ENCODE data around the gene DCP1B.

DCP1B gene

DNA sequence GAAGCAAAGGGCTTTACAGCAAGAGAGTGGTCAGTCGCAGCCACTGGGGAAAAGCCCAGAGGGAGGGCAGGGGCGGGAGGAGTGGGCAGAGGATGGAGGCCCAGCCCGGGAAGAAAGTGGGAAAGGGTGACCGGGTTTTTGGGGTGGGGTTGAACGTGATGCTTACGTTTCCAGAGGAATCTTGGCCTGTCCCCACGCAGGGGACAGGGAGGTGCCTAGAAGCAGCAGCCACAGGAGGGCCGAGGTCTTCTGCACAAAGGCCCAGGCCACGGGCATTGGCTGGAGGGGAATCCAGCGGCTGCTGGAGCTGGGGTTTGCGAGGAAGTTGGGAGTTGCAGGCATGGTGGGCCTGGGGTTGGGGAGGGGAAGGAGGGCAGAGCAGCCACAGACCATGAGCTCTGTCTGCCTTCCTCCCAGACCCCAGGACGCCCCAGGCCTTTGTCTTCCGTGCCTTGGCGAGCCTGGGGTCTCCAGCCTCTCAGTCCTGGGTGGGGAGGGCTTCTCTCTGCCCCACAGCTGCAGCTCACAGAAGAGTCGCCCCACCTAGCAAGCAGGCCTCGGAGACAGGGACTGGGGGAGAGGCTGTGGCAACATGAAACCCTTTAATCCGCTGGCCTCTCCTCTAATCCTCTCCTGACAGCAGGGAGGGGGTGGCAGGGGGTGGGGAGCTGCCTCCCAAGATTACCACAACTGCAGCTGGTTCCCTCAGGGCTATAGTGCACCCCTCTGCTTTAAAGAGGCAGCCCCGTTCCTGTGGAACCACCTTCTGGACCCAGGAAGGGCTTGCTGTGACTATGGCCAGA, 86.0 kb downstream of the DCP1B start, which contains the start of gene CACNA2D4:
Gene CACNA2D4, minus strand, starts transcription at position 572 of the 803 bp plus-strand sequence. Its CDS starts 179 bp downstream, at position 393.
- DNase-seq = peak; percentile 37

DNA sequence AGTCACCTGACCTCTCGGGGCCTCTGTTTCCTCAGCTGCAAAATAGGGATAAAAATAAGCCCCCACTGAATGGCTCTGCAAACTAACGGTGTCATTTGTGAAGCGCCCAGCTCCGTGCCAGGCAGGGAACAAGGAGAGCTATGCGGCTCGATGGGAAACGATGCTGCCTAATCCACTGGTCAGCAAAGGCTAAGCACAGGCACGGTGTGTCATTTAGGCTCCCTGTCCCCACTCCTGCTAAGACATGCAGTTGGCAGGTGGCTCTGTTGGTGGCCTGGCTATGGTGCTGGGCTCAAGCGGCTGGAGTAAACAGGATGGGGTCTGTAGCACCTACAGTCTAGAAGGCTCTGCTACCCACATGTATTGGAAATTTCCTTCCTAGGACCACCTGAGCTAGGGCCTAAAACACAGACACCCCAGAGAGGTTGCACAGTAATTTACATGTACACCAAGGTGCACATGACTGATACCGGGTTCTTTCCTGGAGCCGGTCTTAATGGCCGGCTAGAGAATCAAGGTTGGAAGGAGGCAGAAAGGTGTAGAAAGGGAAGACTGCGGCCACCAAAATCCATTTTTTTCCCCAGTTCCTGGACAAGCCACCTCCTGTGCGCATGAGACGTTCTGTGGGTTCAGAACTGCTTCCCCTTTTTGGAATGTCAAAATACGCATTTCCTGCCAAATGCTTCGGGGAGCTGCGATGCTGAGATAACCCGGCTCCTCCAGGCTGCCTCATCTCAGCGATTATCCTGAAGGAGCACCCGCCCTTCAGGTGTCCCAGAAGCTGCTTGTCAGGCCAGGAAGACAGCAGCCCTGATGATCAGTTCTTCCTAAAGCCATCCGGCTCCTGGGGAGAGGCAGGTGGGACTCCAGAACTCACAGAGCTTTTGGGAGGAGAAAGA, 86.8 kb downstream of the DCP1B start:
- DNase-seq = peak; percentile 42

DNA sequence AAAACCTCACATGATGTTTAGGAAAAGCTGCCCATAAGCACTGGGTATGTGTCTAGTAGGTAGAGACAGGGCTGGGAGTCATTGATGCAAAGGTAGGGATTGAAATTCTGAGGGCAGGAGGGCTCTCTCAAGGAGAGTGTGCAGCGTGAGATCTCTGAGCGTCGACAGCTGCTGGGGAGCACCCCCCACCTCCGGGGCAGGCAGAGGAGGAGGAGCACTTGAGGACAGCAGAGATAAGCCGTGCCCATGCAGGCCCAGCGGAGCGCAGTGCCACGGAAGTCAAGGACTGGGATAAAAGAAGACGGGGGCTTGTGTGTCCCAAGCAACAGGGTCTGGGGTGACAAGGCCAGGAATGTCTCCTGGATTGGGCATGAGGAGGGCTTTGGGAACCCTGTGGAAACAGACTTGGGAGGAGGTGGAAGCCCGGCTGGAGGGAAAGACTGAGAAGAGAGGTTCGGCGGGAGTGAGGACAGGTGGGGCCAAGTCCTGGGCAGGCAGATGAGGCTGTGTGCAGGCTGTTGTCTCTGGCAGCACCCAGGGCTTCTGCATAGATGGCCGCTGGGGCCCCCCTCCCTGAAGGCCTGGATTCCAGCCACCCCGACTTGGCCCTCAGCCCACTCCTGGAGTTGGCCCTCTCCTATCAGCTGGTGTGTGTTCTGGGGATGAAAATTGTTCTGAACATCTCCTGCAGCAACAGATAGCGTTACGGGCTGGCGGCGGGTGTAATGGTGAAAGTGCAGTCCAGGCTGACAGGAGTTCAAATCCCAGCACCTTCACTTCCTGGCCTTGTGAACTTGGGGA, 87.7 kb downstream of the DCP1B start:
- DNase-seq = peak; percentile 36

DNA sequence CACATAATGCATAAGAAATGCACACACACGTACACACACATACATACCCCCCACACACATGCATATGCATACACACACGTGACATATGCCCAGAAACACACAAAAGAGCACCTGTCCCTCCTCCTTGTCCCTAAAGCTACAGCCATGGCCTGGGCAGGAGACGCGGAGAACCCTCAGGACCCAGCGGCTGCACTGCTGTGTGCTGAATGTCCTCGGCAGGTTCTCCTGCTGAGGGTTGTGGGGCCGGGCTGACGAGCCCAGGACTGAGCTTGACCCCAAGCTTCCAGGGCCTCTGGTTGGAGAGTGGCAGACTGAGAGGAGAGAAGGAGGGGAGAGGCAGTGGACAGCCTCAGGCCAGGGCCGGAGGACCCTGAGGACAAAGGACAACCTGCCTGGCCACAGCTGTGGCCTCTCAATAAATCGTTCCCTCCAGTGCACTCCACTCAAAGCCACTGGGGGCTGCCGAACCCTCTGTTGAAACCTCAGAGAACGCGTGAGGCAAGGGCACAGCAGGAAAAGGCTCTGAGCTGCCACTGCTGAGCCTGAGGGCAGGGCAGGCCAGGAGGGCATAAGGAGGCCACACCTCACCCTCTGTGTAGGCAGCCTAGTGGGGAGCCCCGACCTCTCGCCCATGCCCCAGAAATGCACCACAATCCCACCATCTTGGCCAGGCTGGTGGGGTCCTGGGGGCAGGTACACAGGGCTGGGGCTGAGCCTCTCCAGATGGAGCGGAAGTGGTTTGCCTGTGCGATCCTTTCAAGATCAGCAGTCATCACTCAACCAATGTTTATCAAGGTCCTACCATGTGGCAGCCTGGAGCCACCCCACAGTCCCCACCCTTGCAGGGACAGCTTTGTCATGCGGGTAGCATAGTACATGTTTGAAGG, 88.9 kb downstream of the DCP1B start:
- DNase-seq = peak; percentile 68

DNA sequence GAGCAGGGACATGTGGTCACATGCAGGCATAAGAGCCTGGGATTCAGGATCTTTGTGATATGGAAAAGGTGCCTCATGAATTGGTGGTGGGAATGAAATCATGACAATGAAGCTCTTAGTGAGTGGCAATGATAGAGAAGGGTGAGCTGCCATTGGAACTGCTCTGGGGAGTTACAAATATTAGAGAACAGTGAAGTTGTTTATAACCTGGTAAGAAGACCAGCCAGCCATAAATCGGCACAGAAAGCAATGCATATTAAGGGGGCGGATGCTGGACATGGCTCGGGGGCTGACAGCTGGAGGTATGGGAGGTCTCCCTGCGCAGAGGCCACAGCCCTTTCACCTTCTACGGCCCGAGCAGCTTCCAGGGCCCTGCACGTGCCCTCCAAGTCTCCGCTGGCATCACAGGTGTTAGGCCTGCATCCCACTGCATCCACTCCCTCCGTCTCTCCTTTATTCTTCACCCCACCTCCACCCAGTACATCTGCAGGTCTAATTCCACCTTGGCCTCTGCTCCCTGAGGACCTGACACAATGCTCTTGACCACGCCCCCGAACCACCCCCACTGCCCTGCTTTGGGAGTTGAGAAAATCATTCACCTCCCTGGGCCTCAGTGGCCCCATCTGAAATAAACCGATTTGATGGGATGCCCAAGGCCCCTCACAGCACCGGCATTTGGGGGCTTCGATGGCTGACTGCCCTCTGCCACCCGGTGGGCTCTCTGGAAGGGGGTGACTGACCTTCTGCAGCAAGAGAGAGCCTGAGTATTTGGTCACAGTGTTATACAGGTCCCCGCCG, 89.9 kb downstream of the DCP1B start:
- DNase-seq = peak; percentile 21

DNA sequence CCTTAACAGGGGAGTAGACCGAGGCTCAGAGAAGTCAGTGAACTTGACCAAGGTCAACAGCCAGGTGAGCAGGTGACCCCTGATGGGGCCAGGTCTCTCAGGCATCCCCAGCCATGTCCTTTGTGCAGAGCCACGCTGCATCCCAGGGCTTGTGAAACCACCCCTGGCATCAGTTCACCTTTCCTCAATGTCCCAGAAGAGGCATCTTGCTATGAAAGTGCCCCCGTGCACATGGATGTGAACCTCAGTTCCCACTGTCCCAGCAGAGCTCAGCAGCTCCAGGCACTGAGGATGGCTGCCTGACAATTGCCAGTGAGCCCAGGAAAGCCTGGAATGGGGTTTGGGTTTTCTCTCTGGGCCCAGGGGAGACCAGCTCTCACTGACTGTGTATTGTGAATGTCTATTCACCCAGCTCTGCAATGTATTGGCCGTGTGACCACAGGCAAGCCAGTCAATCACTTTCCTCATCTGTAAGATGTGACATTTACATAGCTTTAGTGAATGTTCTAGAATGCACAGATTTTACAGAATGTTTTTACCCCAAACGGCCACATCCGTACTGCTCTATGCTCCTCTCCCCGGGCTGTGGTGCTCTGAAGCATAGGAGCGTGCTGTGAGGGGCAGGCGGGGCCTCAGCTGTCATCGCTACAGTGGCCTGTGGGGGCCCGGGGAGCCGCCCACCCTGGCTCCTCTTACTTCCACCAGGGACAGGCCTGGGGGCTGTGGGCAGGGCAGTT, 90.7 kb downstream of the DCP1B start:
- DNase-seq = peak; percentile 47

DNA sequence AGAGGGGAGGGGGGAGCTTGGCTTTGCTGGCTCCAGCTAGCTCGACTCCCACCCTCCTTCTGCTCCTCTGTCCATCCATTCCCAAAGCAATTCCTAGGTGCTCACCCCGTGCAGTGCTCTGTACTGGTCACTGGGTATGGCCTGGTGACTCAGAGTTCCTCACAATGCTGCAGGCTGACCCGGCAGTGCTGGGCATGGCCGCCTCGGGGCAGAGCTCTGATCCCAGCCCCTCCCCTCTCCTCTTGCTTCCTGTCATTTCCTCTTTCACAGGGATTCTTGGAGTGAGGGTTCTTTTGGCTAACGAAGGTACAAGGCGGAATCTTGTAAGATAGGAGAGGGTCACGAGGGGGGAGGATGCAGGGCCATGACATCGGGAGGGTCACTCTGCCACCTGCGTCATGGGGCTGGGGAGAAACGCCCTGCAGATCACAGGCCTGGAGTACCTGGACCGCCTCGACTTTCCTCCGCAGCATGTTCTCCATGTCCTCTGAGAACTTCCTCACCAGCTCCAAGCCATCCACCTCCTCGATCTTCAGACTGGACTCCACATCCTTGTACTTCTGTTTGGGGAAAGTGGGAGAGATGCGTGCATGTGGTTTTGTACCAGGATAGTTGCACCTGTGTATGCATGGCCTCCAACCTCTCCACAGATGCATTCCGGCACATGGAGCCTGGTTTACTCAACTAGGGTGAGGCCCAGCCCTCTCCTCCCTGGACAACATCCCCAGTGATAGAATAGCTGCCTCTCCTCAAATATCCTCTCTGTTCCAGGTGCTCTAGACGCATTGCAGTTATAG, 91.5 kb downstream of the DCP1B start:
- DNase-seq = peak; percentile 37

DNA sequence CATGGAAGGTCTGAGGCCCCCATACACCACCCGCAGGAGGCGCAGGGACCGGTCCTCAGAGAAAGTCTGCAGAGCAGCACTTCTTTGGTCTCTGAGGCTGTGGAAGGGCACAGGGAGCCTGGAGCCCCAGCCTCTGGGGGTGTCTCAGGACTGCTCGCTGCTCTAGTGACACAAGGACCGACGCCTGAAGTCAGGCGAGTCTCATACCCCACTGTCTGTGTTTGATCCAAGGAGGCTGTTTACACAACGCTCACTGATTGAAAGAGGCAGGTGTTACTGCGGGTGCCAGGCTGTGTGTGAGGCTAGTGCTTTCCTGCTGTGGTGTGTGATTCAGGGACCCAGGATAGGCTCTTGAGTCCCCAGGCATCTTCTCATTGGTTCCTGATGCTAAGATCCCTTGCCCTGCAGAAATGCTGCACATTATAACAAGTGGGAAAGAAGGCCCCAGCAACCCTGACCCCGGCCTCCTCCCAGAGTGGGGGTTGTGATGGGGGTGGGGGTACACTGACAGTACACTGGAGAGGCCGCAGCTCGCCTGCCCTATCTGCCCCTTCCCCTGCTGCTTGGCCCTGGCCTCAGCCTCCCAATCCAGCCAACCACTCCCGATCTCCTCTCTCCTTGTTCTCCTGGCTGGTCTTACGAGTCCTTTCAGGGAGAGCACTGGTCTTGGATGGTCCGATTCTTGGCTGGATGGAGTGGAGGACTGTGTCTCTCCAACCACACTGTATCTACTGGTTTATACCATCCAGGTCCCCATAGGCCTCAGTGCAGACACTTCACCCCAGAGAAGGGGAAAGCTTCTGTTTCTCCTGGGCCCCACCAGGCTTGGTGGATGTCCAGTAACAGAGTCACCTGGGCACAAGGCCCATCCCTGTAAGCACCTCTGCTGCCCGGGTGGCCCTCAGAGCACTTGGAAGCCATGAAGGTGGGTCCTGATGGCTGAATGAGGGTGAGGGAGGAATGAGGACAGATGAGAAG, 92.4 kb downstream of the DCP1B start:
- DNase-seq = peak; percentile 48

DNA sequence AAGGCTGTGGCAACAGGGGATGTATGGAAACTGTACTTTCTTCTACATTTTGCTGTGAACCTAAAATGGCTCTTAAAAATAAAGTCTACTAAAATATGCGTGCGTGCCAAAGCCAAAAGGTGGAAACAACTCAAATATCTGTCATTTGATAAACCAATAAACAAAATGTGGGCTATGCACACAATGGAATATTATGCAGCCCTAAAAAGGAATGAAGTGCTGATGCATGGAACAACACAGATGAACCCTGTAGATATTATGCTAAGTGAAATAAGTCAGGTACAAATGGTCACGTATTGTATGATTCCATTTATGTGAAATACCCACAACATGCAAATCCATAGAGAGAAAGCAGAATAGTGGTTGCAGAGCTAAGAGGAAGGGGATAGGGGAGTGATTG, 93.8 kb downstream of the DCP1B start:
- DNase-seq = no peak

DNA sequence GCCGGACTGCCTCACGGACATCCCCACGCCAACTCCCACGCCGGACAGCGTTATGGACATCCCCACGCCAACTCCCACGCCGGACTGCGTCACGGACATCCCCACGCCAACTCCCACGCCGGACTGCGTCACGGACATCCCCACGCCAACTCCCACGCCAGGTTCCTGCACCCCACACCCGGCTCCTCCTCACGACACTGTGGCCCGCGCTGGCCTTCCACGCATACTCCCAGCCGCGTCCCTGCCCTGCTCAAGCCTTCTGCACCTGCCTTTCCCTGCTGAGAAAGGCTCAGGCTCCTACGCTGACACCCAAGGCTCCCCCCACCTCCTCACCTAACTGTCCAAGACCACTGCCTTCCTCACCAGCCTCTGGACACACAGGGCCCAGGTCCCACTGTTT, 95.5 kb downstream of the DCP1B start:
- peak; percentile 44 for DNase-seq

DNA sequence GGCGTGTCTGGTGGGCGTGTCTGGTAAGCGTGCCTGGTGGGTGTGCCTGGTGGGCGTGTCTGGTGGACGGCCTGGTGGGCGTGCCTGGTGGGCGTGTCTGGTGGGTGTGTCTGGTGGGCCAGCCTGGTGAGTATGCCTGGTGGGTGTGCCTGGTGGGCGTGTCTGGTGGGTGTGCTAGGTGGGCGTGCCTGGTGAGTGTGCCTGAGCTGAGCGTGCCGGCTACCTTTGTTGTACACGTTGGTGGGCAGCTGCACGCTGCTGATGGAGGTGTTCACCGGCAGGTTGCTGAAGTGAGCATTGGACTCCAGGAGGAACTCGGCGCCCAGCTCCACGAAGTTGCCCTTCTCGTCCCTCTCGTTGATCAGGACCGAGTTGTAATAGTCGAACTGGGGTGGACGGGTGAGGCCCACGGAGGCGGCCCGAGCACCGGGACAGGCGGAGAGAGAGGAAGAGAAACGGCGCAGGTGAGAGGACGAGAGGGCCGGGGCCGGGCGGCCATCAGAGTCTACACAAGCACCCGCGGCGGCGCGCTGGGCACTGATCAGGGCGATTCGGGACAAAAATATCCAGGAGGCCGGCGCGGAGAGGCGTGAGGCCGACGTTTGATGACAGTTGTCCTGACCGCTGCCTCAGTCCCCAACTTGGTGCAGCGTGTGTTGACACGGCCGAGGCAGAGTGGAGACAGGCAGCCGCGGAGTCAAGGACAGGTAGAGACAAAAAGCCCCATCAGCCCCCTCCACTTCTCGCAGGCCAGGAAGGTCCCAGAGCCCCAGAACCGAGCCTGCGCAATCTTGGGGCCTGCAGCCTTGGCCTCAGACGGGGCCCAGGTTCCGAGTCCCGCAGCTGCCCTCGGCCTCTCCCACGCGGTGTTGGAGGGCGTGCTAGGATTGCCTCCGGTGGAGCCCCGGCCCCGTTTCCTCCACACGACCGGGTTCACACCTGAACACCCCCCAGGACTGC, 96.3 kb downstream of the DCP1B start:
- DNase-seq = peak; percentile 80

DNA sequence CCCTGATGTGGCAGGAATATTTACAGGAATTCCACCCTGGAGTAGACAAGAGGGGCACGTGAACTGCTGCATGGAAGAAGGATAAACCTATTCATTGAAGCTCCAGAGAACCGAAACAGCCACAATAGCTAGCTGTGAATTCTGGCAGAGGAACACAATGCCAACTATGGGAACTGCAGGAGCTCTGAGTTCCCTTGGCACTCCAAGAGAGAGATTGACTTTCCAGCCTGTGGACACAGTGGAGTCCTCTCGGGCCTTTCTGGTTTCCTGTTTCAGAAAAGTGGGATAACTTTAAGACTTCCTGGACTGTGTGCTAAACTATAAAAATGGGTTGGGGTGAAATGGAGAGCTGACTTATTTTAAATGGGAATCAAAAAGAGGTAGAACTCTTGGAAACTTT, 97.7 kb downstream of the DCP1B start:
- peak; percentile 14 for DNase-seq

DNA sequence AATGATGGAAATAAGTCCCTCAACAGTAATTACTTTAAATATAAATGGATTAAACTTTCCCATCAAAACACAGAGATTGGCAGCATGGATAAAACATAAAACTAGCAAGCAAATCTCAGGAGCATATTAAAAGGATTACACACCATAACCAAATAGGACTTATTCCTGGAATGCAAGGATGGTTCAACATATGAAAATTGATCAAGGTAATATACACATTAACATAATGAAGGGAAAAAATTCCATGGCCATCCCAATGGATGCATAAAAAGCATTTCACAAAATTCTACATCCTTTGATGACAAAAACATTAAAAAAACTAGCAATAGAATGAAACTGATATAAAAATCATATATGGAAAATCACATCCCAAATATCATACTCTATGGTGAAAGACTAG, 99.4 kb downstream of the DCP1B start:
- DNase-seq = no peak

DNA sequence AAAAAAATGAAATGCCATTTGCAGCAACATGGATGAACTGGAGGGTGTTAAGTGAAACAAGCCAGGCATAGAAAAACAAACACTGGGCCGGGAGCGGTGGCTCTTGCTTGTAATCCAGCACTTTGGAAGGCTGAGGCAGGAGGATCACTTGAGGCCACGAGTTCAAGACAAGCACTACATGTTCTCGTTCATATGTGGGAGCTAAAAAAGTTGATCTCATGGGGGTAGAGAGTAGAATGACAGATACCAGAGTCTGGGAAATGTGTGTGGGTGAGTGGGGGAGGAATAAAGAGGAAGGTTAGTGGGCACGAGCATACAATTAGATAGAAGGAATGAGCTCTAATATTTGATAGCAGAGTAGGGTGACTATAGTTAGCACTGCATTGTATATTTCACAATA, 107.3 kb downstream of the DCP1B start:
- no peak for DNase-seq

Data from activated effector memory CD4-positive, alpha-beta T cell treated with anti-CD3 and anti-CD28 coated beads, Interleukin-2, amount 50 U/mL, for 16 hours (primary cell).